MM.1S (cell line): ENCODE results near the gene OCLN.

Experiments
- CTCF ChIP-seq: fragments of 300-600 bp; sonication (generic); IDR thresholded peaks from 2 replicates; pipeline ENCODE4 v1.5.1; 2016; ENCODE audit warnings: antibody characterized with exemption, low read length, mixed read lengths
- EZH2 ChIP-seq: fragments of 300-600 bp; sonication (generic); optimal IDR thresholded peaks from 2 replicates; pipeline ENCODE3; 2017; ENCODE audit warnings: low read depth, mild to moderate bottlenecking, antibody characterized with exemption, low read length, mixed read lengths
- EZH2phosphoT487 ChIP-seq: fragments of 300-600 bp; sonication (generic); IDR thresholded peaks from 2 replicates; pipeline ENCODE4 v1.6.1; 2018; ENCODE audit warnings: antibody characterized with exemption, low read length

- TF ChIP-seq EZH2 (no peak), CTCF (no peak), EZH2phosphoT487 (no peak)
Measured at GRCh38 chr5:69502367-69502766, 9.8 kb downstream of the OCLN start.
